ENCODE results near the gene ZIC4. TPM values are rescaled to one million over a fixed set of nuclear protein-coding genes. Genes with fewer than 3 reads are reported as not detected.

Gene ZIC4
- total RNA-seq, 4 donors from 2014 or later: 3.4 to 7.0 (median 4.5) TPM

DNA sequence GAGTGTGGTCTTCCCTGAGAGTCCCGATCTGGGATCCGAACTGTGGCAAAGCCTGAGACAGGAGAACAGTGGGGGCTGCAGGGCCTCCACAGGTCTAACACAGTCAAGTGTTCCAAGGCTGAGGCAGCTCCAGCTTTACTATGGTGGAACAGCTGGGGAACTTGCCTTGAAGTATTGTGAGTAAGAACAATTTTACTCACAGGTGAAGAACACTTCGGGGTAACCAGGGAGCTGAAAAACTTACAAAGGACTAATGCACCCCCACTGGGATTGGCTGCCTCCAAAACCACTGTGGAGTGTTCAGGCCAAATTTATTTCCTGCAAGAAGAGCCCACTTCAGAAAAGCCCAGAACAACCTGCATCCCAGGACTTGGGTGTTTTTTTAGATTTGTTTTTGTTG lies 25.4 kb downstream of the ZIC4 start:
- TF ChIP-seq, protein P1, sequence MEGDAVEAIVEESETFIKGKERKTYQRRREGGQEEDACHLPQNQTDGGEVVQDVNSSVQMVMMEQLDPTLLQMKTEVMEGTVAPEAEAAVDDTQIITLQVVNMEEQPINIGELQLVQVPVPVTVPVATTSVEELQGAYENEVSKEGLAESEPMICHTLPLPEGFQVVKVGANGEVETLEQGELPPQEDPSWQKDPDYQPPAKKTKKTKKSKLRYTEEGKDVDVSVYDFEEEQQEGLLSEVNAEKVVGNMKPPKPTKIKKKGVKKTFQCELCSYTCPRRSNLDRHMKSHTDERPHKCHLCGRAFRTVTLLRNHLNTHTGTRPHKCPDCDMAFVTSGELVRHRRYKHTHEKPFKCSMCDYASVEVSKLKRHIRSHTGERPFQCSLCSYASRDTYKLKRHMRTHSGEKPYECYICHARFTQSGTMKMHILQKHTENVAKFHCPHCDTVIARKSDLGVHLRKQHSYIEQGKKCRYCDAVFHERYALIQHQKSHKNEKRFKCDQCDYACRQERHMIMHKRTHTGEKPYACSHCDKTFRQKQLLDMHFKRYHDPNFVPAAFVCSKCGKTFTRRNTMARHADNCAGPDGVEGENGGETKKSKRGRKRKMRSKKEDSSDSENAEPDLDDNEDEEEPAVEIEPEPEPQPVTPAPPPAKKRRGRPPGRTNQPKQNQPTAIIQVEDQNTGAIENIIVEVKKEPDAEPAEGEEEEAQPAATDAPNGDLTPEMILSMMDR (IDR thresholded peaks at IDR 0.05; ENCODE audit: low read depth): no peak

DNA sequence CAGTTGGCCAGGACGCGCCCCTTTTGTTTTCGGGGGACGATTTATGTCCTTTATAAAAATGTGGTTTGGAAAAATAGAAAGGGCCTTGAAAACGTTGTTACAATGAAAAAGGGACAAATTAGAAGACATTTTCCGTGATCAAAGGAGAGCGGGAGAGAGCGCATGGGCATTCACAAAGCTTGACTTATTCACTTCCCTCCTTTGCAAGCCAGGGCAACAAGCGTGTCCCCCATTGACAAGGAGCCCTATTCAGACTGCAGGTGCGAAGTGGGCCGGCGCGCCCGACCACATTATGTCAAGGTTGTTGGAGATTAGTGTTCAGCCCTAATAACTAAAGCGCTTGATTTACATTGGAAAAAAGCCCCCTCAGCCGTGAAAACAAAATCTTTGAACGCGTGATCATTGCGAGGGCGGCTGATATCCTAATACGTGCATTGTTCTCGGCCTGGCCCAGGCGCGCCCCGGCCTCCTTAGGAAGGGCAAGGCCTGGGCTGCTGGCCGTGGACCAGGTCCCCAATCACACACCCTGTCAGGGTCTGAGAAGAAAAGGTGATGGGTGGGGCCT lies 25.9 kb downstream of the ZIC4 start:
- TF ChIP-seq, protein P1 (IDR thresholded peaks at IDR 0.05; ENCODE audit: low read depth): no peak

DNA sequence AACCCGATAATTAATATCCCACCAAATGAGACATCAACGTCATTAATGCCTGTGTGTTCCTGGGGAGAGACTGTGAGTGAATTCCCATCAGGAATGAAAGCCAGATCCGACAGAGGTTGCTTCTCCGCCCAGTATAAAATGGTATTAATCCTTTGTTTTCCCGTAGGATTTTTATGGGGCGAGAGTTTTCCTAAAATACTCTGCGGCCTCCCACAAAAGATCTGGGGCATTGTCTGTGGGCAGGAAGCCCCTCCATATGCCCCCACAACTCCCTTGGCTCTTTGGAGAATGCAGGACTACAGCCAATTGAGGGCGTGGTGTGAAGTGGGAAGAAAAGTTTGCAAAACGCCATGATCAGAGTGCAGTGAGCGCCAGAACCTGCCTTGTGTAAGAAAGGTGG lies 26.7 kb downstream of the ZIC4 start:
- TF ChIP-seq, protein P1 (IDR thresholded peaks at IDR 0.05; ENCODE audit: low read depth): no peak

DNA sequence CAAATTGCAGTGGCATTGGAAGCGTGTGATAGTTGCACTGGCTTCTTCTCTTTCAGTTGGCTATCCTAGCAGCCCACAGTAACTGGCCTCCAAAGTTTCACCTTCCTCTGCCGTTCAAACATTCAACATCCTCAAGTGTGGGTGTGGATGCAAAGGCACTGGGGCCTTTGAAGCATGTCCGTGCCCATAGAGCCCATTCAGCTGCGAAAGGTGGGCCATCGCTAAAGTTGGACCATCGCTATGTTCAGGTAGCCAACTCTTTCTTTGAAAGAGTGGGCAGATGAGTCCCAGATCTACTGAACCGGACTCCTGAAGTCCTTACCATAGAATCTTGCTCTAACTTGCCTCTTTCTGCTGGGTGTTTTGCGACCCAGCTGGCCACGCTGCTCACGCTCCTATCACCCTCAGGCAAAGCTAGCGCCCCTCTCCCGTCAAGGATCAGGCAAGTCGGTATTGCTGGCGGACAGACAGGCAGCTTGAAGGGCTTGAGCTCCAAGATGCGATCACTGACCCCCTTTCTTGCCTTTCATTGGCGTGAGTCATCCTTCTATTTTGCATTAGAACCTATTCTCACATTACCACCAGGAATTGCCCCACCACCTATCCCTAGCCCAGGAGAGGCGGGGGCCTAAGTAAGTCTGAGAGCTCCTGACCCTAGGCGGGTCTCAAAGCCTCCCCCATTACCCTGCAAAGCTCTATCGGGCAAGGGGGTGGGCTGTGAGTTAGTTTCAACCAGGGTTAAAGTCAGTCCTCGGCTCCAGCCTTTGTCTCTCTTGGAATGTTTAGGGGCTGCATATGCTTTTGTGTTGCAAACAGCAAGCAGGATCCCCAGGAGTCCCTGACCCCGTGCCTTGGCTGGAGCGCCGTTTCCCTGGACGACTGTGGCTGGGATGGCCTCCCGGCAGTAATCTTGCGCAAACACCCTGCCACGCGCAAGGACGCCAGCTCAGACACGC lies 28.7 kb downstream of the ZIC4 start:
- TF ChIP-seq, protein P1 (IDR thresholded peaks at IDR 0.05; ENCODE audit: low read depth): no peak

DNA sequence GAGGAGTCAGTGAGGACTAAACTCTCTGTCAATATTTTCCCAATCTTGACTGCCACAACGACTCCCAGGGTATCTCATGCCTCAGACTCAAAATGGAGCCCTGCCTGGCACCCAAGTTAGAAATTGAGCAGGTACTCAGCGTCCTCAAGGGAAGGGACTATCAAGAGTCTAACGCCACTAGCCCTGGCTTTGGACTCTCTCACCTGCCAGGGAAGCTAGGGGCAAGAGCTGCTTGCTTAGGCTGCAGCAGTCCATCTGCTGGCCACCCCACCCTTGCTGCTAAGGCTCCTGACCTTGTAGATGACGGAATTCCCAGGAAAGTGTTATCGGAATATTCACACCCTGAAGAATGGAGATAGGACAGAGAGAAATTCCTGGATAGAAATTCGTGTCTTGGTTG lies 33.0 kb downstream of the ZIC4 start:
- TF ChIP-seq, protein P1 (IDR thresholded peaks at IDR 0.05; ENCODE audit: low read depth): no peak

DNA sequence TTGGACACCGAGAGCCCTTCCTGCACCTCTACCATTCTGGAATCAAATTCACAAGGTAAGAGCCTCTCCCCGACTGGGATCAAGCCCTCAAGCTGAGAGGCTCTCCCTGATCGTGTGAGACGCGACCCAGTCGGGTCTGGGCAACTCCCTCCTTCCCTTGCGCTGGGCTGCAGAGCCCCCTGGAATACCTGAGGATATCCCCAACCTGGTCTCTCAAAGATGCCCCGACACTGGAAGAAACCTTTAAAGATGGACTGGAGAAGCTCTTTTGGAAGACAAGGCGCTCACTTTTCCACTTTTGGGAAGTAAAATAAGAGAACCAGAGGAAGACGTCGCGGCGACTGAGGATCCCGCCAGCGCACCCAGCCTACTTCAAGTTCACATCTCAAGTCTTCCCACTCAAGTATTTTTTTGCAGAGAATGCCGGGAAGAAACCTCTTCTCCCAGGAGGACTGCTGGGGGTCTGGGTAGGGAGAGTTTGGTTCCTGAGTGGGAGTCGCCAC lies 33.8 kb downstream of the ZIC4 start:
- TF ChIP-seq, protein P1 (IDR thresholded peaks at IDR 0.05; ENCODE audit: low read depth): no peak

DNA sequence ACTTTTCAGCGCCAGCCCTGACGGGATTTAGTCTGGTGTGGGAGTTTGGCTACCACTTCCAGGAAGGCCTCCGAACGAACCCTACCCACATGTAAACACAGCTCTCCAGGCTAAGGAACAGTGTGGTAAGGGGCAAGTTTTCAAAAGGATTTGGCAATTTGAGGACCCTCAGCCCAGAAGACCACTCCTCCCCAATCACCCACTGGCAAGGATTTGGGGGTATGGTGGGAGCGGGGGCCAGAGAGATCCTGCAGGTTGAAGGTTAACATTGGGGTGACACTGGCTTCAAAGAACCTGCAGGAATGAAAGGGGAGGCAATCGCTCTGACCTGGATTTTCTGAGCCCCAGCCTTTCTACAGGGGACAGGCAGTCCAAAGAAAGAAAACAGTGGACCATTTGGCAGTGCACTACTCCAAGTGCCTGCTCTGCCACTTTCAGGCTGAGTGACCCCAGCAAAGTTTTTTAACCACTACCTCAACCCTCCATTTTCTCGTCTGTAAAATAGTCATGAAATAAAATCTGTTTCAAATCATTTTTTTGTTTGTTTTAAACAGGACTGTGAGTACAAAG lies 34.5 kb downstream of the ZIC4 start:
- TF ChIP-seq, protein P1 (IDR thresholded peaks at IDR 0.05; ENCODE audit: low read depth): no peak
